CD4-positive, alpha-beta T cell treated with Interleukin-21 for 1 hour (primary cell): Measurements from ENCODE around the gene PABPN1.

Experiments used
- DNase-seq: peaks from one replicate; pipeline ENCODE4 v3.0.0-alpha.2; 2020

PABPN1 gene

GRCh38 chr14:23359167-23359626 lies 37.9 kb downstream of the PABPN1 start:
- DNase-seq = no peak

- DNase-seq = no peak
These were observed 38.6 kb downstream of the PABPN1 start for GRCh38 chr14:23359722-23360447.

GRCh38 chr14:23360496-23360895 lies 39.2 kb downstream of the PABPN1 start:
- no peak for DNase-seq

- DNase-seq = no peak
These were observed 40.1 kb downstream of the PABPN1 start for GRCh38 chr14:23361320-23361719.

- no peak for DNase-seq
These were observed 40.5 kb downstream of the PABPN1 start for GRCh38 chr14:23361763-23362162.

GRCh38 chr14:23362200-23362599 lies 40.9 kb downstream of the PABPN1 start:
- DNase-seq = no peak

GRCh38 chr14:23364164-23365035 lies 43.1 kb downstream of the PABPN1 start:
- DNase-seq = no peak

- DNase-seq = no peak
These were observed 43.9 kb downstream of the PABPN1 start, which contains the start of gene EFS for GRCh38 chr14:23365036-23365731. EFS (minus strand) TSS chr14:23365172; CDS start chr14:23365025, 147 bp downstream.

- no peak for DNase-seq
These were observed 44.6 kb downstream of the PABPN1 start for GRCh38 chr14:23365732-23366425.

- no peak for DNase-seq
These were observed 45.2 kb downstream of the PABPN1 start for GRCh38 chr14:23366426-23366921.

GRCh38 chr14:23370221-23370620 lies 49.0 kb downstream of the PABPN1 start:
- DNase-seq = no peak

GRCh38 chr14:23371865-23372264 lies 50.6 kb downstream of the PABPN1 start:
- no peak for DNase-seq

GRCh38 chr14:23372509-23372908 lies 51.3 kb downstream of the PABPN1 start, which contains the start of gene IL25:
IL25 (plus strand) TSS chr14:23372809.
- DNase-seq = no peak

- no peak for DNase-seq
These were observed 51.8 kb downstream of the PABPN1 start for GRCh38 chr14:23373041-23373440.
